ENCODE results near the gene ASXL2. TPM values are rescaled to one million over a fixed set of nuclear protein-coding genes. Genes with fewer than 3 reads are reported as not detected.

The ASXL2 gene
- total and polyA plus RNA-seq, 2 of the 13 experiments (the other 11 are each of a cell fraction or from before 2014, with no cell fraction given): 12.1 to 19.2 TPM

- TF ChIP-seq ZHX1 (CRISPR knock-in tag; IDR thresholded peaks at IDR 0.05; ENCODE audit: low read depth) (no peak; the same call in 1 of the 2 replicates), JUN (CRISPR knock-in tag; IDR thresholded peaks at IDR 0.05) (no peak; the same call in 1 of the 2 replicates), ZFY (CRISPR knock-in tag; IDR thresholded peaks at IDR 0.05) (peak; percentile 64), BHLHE40 (IDR thresholded peaks at IDR 0.05; ENCODE audit: low read length) (peak; percentile 77), ZNF597 (CRISPR knock-in tag; IDR thresholded peaks at IDR 0.05) (no peak), ZNF337 (CRISPR knock-in tag; IDR thresholded peaks at IDR 0.05; ENCODE audit: borderline replicate concordance, low read depth) (no peak; the same call in 1 of the 2 replicates), CBFB (CRISPR knock-in tag; IDR thresholded peaks at IDR 0.05) (no peak; the same call in 1 of the 2 replicates), SIX1 (CRISPR knock-in tag; IDR thresholded peaks at IDR 0.05; ENCODE audit: borderline replicate concordance) (no peak; the same call in 1 of the 2 replicates), SSRP1 (CRISPR knock-in tag; IDR thresholded peaks at IDR 0.05) (no peak), E2F1 (CRISPR knock-in tag; IDR thresholded peaks at IDR 0.05) (peak; percentile 78; the same call in 1 of the 2 replicates), PHF20 (CRISPR knock-in tag; IDR thresholded peaks at IDR 0.05) (peak; percentile 76), ONECUT2 (CRISPR knock-in tag; IDR thresholded peaks at IDR 0.05) (0 out of 2 replicates have a peak, but pooled peaks have one; percentile 8), JUND (CRISPR knock-in tag; IDR thresholded peaks at IDR 0.05) (no peak), ZNF318 (CRISPR knock-in tag; IDR thresholded peaks at IDR 0.05) (no peak), BRD4 (CRISPR knock-in tag; IDR thresholded peaks at IDR 0.05) (peak; percentile 73), SETDB1 (CRISPR knock-in tag; IDR thresholded peaks at IDR 0.05; ENCODE audit: borderline replicate concordance) (no peak)
These were observed at the start of gene ASXL2 (continued) for GRCh38 chr2:25878361-25879132.
